Caco-2 (cell line): ENCODE results near the gene ITLN2. TPM values are rescaled to one million over a fixed set of nuclear protein-coding genes. Genes with fewer than 3 reads are reported as not detected.
A peak's percentile ranks its signal among the peaks of the same experiment; 100 is the strongest.

Experiments
- BruUV-seq: library from RNA; stranded (reverse); fragments of 400-500 nt; replicated peaks from 2 replicates; lab custom pipeline; 2021; lab: Mats Ljungman, UMichigan
- CTCF ChIA-PET: fragments of 300-600 bp; sonication (Branson Sonifier 250); formaldehyde crosslinking; loops from one replicate; lab custom pipeline; 2022; ENCODE audit warnings: antibody characterized with exemption; lab: Charles Lee
- POLR2A ChIA-PET: fragments of 300-600 bp; sonication (Branson Sonifier 250); formaldehyde crosslinking; loops from one replicate; lab custom pipeline; 2022; ENCODE audit warnings: antibody characterized with exemption; lab: Charles Lee
- DNase-seq, 2 experiments: peaks; one replicate each; pipeline versions ENCODE4 v3.0.0 to v3.0.0-alpha.2; 2020 to 2022
- H3K27me3 ChIP-seq: replicated peaks from 2 replicates; pipeline ENCODE4 v1.6.0; 2011; ENCODE audit warnings: low read length; ENCODE audit not compliant: control insufficient read depth, insufficient read depth
- H3K36me3 ChIP-seq: 2 replicates; pipeline ENCODE4 v1.5.1; 2011; ENCODE audit warnings: low read length; ENCODE audit not compliant: control insufficient read depth, insufficient read depth
- H3K4me1 ChIP-seq: fragments of 250-450 bp; sonication (Bioruptor Pico); 2 replicates; pipeline ENCODE4 v1.5.1; 2020; ENCODE audit warnings: mild to moderate bottlenecking
- H3K4me3 ChIP-seq: 2 replicates; pipeline ENCODE4 v1.5.1; 2011; ENCODE audit warnings: low read depth, mild to moderate bottlenecking, control low read depth, low read length
- H3K9me3 ChIP-seq: fragments of 250-450 bp; sonication (Bioruptor Pico); 2 replicates; pipeline ENCODE4 v1.5.1; 2020; ENCODE audit warnings: mild to moderate bottlenecking, moderate library complexity
- H3K27ac Mint-ChIP-seq: one replicate; pipeline ENCODE4 v1.8.0; 2022; ENCODE audit warnings: mixed read lengths; ENCODE audit not compliant: unreplicated experiment
- H3K27me3 Mint-ChIP-seq: one replicate; pipeline ENCODE4 v1.8.0; 2022; ENCODE audit warnings: mixed read lengths; ENCODE audit not compliant: insufficient read depth, unreplicated experiment
- H3K36me3 Mint-ChIP-seq: one replicate; pipeline ENCODE4 v1.8.0; 2022; ENCODE audit warnings: mild to moderate bottlenecking, mixed read lengths; ENCODE audit not compliant: insufficient read depth, unreplicated experiment
- H3K4me1 Mint-ChIP-seq: one replicate; pipeline ENCODE4 v1.8.0; 2022; ENCODE audit warnings: low read depth, mixed read lengths; ENCODE audit not compliant: unreplicated experiment
- H3K4me3 Mint-ChIP-seq: one replicate; pipeline ENCODE4 v1.8.0; 2022; ENCODE audit warnings: mild to moderate bottlenecking, moderate library complexity, mixed read lengths; ENCODE audit not compliant: unreplicated experiment
- H3K9me3 Mint-ChIP-seq: one replicate; pipeline ENCODE4 v1.8.0; 2022; ENCODE audit warnings: mixed read lengths; ENCODE audit not compliant: unreplicated experiment
- CTCF ChIP-seq, 2 experiments: fragments of 200-600 bp in 1 of 2; IDR thresholded peaks; 1 replicate in 1 of 2; 2 replicates in 1 of 2; pipeline versions ENCODE4 v1.5.1 to v1.8.0; 2011 to 2022; ENCODE audit warnings: antibody characterized with exemption in 1 of 2, control low read depth in 1 of 2, inconsistent platforms in 1 of 2, low read depth in 1 of 2, low read length in 1 of 2, mild to moderate bottlenecking in 1 of 2, moderate library complexity in 1 of 2; ENCODE audit not compliant: insufficient read depth in 1 of 2, severe bottlenecking in 1 of 2, unreplicated experiment in 1 of 2
- intact Hi-C: fragments of 100-400 bp; cut with micrococcal nuclease; formaldehyde crosslinking; loops from one replicate; pipeline ENCODE4 v1.10.0; 2022; ENCODE audit not compliant: unreplicated experiment
- total RNA-seq: library from RNA; stranded (reverse); gene quantifications from 2 replicates; pipeline ENCODE4 v1.2.3, GENCODE V29; 2022

The ITLN2 gene
- total RNA-seq, 1 experiment from 2014 or later, result 0.93 TPM

DNA sequence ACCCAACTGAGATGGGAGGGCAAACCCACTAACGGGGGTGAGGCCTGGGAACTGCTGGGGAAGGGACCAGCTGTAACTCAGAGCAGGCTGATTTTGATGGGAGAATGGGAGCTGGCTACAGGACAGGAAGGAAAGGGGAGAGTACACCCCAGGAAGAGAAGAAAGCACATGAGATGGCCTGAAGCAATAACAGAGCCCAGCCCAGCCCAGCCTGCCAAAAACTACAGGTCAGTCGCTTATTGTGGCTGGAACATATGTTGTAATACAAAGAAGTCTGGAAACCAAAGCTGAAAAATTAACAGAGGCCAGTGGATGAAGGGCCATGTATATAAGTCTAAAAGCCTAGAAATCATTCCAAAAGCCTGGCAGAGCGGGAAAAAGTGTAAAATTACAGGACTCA, 1.6 kb downstream of the ITLN2 start:
- DNase-seq, result no peak
- Histone ChIP-seq H3K27me3 (no peaks in the 10 kb centered on the region), H3K4me1 (peaks cover 32% of the 10 kb centered on the region), H3K9me3 (no peaks in the 10 kb centered on the region; the same call in 1 of the 2 replicates), H3K36me3 (no peaks in the 10 kb centered on the region; the same call in 1 of the 2 replicates), H3K4me3 (no peak overlapping the region)
- intact Hi-C loops, result loop anchor here (5.0 kb wide), 1 partner anchor 144 kb away; the partner anchor contains the start of gene KLHDC9
- Mint-ChIP-seq H3K4me1 (peaks cover 30% of the 10 kb centered on the region), H3K36me3 (peaks cover 5% of the 10 kb centered on the region), H3K9me3 (no peaks in the 10 kb centered on the region), H3K4me3 (no peak overlapping the region), H3K27ac (no peak overlapping the region), H3K27me3 (no peaks in the 10 kb centered on the region)
- ChIA-PET CTCF (interaction anchor here (0.8 to 2.1 kb wide), 2 partner anchors 11 to 122 kb away, joined by 6 to 11 read pairs; no protein-coding TSS in a partner anchor), POLR2A (no interaction called here)
- TF ChIP-seq CTCF (IDR thresholded peaks at IDR 0.05; ENCODE audit: insufficient read depth in 1 of 2, low read depth in 1 of 2, low read length in 1 of 2, severe bottlenecking in 1 of 2, unreplicated experiment in 1 of 2), result no peak
- BruUV-seq, result no TSS peak

GRCh38 chr1:160952129-160952510, 2.5 kb downstream of the ITLN2 start:
- no peak overlapping the region for H3K27ac Mint-ChIP-seq
- intact Hi-C loops, result loop anchor here (5.0 kb wide), 1 partner anchor 145 kb away; the partner anchor contains the start of gene KLHDC9
- peaks cover 37% of the 10 kb centered on the region for H3K4me1 Mint-ChIP-seq
- no peak overlapping the region for H3K4me3 Mint-ChIP-seq
- BruUV-seq, result no TSS peak
- peaks cover 8% of the 10 kb centered on the region for H3K36me3 Mint-ChIP-seq
- peaks cover 42% of the 10 kb centered on the region for H3K4me1 ChIP-seq
- no peaks in the 10 kb centered on the region; the same call in 1 of the 2 replicates for H3K36me3 ChIP-seq
- no peak overlapping the region for H3K4me3 ChIP-seq
- ChIA-PET CTCF (interaction anchor here (0.5 to 2.0 kb wide), 10 partner anchors 11 to 277 kb away, joined by 3 to 12 read pairs (median 4); no protein-coding TSS in a partner anchor), POLR2A (no interaction called here)
- H3K27me3 ChIP-seq, result no peaks in the 10 kb centered on the region
- DNase-seq, result no peak
- H3K9me3 ChIP-seq, result no peaks in the 10 kb centered on the region; the same call in 1 of the 2 replicates
- H3K9me3 Mint-ChIP-seq, result no peaks in the 10 kb centered on the region
- TF ChIP-seq CTCF (IDR thresholded peaks at IDR 0.05; ENCODE audit: insufficient read depth in 1 of 2, low read depth in 1 of 2, low read length in 1 of 2, severe bottlenecking in 1 of 2, unreplicated experiment in 1 of 2), result no peak
- H3K27me3 Mint-ChIP-seq, result no peaks in the 10 kb centered on the region

DNA sequence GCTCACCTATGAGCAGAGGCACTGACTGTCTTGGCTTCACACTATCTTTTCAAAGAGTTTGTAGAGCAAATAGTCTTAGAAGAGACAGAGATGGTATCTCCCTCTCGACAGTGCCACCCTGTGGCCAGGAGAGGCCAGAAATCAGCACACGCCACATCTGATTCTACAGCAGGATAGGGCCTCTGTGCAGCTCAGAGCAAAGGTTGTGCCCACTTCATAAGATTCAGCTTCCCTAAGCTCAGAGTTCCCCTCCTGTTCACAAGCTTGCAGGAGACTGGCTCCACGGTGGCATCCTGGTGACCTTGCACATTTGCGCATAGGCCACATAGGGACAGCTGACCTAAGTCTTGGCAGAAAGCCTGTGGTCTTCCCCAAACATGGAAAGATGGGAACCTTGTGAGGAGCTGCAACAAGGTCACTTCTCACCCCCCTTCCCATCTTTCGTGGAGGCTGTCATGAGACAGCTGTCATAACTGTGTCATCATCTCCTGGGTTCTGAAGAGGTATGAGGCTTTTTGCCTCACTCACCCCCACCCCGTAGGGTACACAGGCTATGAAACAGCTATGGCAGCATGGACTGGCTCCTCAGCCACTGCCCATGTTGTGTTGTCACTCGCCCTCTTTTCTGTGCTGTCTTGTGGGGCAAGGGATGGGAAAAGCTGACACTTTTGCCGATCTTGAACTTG, 3.0 kb downstream of the ITLN2 start:
- BruUV-seq, result no TSS peak

More for the DNA sequence above, 3.0 kb downstream of the ITLN2 start:
- intact Hi-C loops, result loop anchor here (1.0 to 5.0 kb wide), 5 partner anchors 8 to 270 kb away; partner anchors contain the start of gene KLHDC9
- no peak overlapping the region for H3K4me3 Mint-ChIP-seq
- H3K9me3 Mint-ChIP-seq, result no peaks in the 10 kb centered on the region
- no peaks in the 10 kb centered on the region for H3K27me3 Mint-ChIP-seq
- peaks cover 42% of the 10 kb centered on the region for H3K4me1 Mint-ChIP-seq
- peaks cover 47% of the 10 kb centered on the region for H3K4me1 ChIP-seq
- peak; percentile 75 to 78 for DNase-seq
- H3K4me3 ChIP-seq, result no peak overlapping the region
- peaks cover 8% of the 10 kb centered on the region for H3K36me3 Mint-ChIP-seq
- POLR2A ChIA-PET, result no interaction called here
- H3K36me3 ChIP-seq, result no peaks in the 10 kb centered on the region; the same call in 1 of the 2 replicates
- peak; percentile 60 to 88 for TF ChIP-seq CTCF (IDR thresholded peaks at IDR 0.05; ENCODE audit: insufficient read depth in 1 of 2, low read depth in 1 of 2, low read length in 1 of 2, severe bottlenecking in 1 of 2, unreplicated experiment in 1 of 2)
- CTCF ChIA-PET, result interaction anchor here (0.6 to 2.0 kb wide), 10 partner anchors 10 to 276 kb away, joined by 3 to 12 read pairs (median 4); no protein-coding TSS in a partner anchor
- no peaks in the 10 kb centered on the region; the same call in 1 of the 2 replicates for H3K9me3 ChIP-seq
- no peak overlapping the region for H3K27ac Mint-ChIP-seq
- H3K27me3 ChIP-seq, result no peaks in the 10 kb centered on the region
